NCI-H1417 treated with DMSO at 0.1 percent for 48 hours (cell line): ENCODE results near the gene SMYD3.

Experiments
- DNase-seq: peaks from one replicate; lab custom pipeline; 2025; lab: John Stamatoyannopoulos, UW

Gene SMYD3

DNA sequence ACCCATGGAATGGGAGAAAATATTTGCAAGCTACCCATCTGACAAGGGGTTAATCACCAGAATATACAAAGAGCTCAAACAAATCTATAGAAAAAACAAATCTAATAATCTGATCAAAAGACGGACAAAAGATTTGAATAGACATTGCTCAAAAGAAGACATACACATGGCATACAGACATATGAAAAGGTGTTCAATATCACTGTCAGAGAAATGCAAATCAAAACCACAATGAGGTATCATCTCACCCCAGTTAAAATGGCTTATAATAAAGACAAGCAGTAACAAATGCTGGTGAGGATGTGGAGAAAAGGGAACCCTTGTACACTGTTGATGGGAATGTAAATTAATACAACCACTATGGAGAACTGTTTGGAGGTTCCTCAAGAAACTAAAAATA is 600.9 kb downstream of the SMYD3 start:
- no peak for DNase-seq

DNA sequence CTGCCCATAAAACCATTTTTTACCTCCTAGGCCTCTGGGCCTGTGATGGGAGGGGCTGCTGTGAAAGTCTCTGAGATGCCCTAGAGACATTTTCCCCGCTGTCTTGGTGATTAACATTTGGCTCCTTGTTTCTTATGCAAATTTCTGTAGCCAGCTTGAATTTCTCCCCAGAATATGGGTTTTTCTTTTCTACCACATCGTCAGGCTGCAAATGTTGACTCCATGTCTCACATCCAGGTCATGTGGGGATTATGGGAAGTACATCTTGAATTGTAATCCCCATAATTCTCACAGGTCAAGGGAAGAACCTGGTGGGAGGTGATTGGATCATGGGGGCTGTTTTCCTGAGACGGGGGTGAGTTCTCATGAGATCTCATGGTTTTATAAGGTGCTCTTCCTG is 603.2 kb downstream of the SMYD3 start:
- DNase-seq, result no peak

DNA sequence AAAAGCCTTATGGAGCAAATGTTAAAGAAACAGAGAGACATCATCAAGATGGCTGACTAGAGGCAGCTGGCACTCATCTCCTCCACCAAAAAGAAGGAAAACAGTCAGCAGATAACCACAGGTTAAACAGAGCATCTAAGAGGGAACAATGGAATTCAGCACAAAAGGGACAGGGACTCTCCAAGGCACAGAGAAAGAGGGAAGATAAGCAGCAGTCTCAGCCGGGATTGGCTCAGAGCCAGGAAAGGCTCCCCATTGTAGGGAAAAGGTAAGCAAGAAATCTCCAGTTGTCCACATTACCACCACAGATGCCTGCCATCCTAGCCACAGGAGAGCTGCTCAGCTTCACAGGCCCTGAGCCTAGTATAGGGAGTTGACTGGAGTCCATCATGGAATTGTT is 605.5 kb downstream of the SMYD3 start:
- no peak for DNase-seq

DNA sequence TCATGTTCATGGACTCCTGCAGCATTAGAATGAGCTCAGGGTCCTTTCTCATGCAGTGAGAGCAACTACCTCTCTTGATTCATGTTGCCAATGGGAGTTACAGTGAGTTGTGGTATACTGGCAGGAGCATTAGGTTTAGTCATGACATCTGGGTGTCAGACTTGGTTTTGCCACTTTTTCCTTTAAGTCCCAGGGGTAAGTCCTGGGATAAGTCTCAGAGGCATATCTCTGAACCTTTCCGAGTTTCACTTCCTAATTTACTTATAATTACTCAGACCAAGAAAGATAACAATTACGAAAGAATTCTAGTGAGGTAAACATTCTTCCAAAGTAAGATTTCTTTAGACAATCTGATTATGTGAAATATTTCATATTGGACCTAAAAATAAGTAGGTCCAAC is 606.0 kb downstream of the SMYD3 start:
- no peak for DNase-seq

DNA sequence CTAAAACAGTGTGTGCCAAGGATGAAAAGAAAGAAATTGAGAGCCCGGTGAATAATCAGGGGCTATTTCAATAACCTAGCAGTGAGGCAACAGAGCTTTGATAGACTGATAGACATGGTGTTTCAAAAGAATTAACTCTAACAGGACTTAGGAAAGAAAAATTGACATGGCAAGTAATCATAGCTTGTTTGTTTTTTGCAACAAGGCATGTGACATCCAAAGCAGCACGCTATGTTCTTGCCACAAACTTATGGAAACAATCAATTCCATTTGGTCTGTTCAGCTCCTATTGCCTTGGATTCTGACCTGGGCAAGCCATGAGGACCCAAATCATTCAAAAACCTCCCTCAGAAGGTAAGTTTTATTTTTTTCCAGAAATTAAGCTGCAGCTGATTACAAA is 608.5 kb downstream of the SMYD3 start:
- no peak for DNase-seq

DNA sequence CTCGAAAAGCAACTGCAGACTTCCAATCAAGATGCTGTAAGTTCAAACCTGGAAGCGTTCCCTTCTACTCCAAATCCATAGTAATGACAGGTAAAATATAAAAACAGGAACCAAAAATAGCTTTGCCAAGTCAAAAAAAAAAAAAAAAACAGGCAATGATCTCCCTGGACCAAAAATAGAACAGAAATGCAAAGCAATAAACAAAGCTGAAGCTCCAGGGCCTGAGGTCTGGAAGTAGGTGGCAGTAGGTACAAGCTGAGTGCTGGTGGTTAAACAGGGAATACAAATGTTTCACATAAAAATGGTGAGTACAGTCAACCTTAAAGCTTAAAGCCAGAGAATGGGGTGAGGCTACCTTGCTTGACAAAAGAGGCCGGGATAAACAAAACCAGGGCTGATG is 610.8 kb downstream of the SMYD3 start:
- no peak for DNase-seq

DNA sequence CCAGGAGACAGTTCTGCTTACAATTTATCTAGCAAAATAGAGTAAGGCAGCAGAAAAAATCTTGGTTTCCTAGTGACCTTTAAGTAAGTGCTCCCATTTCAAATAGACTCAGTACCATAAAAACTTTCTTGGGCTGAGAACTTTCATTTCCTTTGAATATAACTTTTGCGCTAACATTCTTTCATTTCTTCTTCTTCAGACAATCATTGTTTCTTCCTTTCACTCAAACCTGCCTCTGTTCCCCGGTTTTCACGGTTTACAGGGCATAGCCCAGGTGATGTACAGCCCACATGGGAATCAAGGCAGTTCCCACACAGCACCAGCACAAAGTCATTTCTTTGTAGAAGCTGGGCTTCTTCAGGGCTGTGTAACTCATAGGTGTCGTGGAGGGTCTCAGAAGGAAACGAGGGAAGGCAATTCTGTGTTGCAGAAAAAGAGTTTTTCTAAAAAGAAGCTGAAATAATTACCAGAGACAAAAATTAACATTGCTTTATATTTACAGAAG is 611.6 kb downstream of the SMYD3 start:
- DNase-seq, result no peak

DNA sequence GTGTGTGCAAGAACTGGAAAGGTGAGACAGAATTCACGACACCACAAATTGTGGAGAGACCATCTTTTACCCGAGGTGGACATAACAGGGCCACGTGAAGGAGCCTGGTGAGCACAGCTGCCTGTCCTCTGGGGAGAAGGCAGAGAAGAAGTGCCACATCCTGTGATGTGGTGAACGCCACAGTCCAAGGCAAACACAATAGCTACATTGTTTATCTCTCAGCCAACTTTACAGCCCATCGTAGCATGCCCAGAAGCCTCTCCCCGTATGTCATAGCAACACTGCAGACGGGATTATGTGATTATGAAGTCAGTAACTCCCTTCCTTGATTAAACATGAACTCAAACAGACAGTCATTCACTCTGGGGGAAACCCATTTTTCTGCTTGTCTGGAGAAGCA is 612.2 kb downstream of the SMYD3 start:
- DNase-seq, result no peak

DNA sequence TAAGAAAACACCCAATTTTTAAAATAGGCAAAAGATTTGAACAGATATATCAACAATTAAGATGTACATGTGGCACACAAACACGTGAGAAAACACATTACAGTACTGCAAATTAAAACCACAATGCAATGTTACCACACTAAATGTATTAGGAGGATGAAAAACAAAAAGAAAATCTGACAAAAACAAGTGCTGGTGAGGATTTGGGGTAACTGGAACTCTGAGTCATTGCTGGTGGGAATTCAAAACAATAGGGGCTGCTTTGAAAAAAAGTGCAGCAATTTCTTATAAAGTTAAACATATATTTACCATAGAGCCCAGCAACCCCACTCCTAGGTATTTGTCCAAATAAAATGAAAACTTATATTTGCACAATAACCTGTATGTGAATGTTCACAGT is 614.1 kb downstream of the SMYD3 start:
- DNase-seq, result no peak

DNA sequence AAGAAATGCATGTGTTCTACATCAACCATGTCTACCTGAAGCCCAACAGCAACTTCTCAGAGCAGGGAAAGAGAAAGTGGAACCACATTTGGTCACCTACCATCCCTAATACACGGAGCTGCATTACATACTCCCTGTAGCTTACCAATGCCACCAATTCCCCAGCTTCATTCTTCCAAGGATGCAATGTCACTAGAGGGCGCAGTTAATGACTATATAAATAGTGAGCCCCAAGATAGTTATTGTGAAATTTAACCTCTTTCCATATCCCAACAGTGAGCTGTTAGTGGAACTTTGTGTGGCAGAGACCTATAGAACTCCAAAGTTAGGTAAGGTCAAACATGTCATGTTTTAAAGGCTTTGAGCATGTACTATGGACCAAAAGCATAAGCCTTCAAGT is 618.3 kb downstream of the SMYD3 start:
- no peak for DNase-seq

DNA sequence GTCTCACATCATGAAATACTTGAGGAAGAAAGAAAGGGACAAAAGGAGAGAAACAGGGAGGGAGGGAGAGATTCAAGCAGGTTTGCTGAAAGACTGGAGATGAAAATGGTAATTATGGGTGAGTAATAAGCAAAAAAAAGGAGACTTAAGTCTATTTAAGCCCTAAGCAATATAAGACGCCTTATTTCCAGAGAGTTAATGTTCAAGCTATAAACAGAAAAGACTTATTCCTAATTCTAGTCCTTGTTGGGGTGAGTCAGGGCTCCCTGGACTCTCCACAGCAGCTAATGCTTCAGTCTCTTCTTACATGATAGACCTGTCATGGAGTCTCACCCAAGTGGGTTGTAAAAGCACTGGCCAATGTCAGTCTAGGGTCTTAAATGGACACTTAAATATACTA is 619.2 kb downstream of the SMYD3 start:
- DNase-seq, result no peak

DNA sequence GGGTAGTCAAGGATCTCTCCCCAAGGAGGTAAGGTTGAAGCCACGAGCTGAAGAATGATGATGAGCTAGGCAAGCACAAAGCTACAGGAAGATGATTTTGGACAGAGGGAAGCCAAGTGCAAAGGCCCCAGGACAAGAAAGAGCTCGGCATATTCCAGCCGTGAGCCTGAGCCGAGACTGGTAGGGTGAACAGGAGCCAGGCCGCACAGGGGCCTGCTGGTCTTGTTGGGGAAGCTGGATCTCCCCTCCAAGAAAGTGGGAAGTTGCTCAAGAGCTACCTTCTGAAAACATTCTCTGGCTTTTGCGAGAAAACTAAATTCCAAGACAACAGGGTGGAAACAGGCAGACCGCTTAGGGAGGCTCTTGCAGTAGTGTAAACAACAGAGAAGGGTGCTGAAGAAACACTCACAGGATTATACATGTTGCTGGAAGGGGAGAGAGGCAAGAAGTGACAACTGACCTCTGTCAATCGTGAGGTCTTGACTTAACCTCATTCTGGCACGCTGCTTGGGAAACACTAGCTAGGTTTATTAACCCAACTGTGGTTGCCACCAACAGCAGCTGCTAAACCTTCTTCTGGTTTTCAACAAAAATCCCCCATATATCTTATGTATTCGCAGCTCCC is 625.2 kb downstream of the SMYD3 start:
- DNase-seq, result no peak

DNA sequence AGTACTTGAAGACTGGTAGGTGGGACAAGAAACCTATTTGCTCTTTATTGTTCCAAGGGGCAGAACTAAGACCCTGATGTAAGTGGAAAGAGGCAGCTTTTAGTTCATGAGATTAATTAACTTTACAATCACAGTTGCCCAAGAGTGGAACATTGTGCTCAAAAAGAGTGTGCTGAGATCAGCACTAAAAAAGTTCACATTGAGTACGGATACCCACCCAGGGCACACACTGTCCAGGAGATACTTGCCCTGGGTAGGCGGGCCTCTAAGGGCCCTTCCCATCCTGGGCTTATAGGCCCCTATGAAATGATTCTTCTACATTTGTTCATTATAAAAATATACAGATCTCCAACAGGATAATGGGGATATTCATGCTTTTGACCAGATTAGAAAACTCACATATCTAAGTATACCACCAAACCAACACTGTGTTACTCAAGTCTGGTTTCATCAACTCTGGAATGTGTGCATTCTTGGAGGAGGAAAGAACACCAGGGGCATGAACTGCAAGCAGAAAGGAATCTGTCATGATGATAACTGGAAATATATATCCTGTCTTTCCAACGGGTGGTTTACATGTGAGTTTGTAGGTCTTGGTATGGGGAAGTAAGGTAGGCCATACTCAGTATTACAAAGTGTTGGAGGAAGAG is 626.2 kb downstream of the SMYD3 start:
- DNase-seq, result no peak

DNA sequence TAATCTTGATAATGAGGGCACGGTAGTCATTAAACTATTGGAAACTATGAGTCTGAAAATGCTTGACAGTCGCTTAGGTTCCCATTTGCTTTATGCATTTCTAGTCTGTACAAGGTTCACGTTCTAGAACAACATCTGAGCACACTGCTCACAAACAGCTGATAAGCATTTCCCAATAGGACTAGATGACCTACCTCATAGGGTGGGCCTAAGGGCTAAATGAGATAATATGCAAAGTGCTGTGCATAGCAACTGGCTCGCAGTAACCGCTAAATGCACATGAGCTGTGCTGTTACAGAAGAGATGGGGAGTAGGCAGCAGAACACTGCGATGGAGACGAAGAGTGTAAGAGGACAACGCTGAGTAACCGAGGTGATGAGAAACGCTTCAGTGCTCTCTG is 628.0 kb downstream of the SMYD3 start:
- no peak for DNase-seq

DNA sequence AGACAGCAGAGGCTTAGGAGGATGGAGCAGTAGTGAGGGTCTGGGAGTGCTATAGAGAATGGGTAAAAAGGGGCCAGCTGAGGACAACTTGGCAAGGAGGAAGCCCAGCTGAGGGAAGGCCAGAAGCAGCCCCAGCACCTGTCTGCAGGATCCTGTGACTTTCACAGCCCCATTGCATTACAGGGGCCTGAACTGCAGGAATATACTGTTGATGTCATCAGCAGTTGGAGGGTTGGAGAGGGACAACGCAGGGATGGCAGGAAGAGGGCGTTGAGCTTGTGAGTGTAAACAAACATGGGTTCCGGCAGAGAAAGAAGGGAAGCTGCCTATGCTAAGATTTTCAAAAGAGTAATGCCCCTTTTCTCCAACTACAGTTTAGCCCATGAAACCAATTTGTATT is 628.5 kb downstream of the SMYD3 start:
- no peak for DNase-seq

DNA sequence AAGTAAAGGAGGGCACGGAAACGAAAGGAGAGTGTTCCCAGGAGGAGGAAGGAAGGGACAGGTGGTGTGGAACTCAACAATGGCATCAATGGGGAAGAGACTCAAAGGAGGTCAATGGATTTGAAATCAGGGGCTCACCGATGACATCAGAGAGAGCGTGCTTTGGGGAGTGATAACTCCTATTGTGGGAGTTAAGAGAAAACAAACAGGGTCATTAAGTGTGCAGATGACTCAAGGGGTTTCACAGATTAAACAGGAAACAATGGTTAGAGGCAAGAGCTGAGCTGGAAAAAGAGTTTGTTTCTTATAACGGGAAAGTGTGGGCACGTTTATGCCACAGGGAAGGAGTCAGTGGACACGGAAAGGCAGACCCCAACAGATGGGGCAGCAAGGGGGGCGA is 629.1 kb downstream of the SMYD3 start:
- DNase-seq, result no peak

DNA sequence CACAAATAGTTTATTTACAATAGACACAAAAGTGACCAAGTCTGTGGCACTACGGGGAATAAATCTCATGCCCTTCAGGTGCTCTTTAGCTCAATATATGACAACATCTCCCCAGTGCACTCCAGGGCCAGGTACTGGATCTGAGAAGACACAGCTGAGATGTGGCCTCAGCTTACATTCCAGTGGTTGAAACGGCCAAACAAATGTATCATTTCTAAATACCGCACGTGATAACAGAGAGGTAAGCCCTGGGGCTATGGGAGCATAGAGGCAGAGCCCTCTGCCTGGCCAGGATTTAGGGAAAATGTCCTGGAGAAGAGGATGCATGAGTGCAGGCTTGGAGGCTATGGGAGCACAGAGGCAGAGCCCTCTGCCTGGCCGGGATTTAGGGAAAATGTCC is 630.5 kb downstream of the SMYD3 start:
- no peak for DNase-seq

DNA sequence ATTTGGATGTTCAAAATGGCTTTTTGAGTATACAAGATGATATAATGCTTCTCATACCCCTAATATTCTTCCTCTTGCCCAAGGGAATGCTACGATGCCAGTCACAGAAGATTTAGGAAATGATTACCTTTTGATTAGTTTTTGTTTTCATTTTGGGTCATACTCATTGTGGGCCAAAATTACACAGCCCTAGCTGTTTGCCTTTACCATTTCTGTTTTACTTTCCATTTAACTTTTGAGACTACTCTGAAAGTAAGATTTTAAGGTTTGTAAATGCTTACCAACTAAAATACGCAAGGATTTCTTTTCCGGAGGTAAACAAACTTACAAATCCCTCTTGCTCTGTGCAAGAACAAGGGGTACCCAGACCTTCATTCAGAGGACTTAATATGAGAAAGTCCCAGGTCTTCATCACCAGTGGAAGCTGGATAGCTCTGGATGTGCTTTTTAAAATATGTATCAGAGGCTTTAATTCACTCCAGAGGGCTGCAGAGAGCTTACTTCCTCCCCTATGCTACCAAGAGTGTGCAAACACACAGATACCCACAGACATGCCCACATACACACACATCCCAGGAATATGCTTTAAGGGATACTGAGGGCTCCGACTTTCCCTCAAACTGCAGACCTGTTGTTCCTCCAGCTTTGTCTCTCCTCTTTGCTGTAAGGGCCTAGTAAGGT is 631.4 kb downstream of the SMYD3 start:
- DNase-seq, result no peak

DNA sequence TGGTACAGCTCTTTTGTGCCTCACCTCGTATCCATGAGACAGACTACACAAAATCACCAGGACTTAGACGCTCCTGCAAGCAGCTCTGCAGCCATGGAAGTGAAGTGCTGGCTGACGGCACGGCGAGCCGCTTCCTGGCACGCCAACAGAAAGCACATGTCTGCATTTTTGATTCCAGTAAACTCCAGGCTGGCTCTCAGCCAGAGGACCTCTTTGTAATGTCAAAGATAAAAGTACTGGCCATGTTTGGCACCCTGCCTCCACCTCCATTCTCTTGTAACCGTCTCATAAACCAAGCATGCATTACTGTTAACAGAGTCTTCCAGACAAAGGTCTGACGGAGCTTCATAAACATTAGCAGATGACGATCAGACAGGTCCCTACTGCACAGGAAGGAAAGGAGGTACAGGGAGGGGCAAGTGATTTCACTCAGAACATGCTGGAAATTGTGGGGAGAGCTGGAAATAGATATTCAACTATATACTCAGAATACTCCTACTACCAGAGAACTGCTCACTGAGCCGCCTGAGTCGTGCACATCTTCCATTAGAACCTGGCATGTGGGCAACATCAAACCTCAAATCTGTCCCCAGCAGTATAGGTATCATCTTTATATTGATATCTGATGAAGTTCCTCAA is 632.0 kb downstream of the SMYD3 start:
- DNase-seq, result no peak

DNA sequence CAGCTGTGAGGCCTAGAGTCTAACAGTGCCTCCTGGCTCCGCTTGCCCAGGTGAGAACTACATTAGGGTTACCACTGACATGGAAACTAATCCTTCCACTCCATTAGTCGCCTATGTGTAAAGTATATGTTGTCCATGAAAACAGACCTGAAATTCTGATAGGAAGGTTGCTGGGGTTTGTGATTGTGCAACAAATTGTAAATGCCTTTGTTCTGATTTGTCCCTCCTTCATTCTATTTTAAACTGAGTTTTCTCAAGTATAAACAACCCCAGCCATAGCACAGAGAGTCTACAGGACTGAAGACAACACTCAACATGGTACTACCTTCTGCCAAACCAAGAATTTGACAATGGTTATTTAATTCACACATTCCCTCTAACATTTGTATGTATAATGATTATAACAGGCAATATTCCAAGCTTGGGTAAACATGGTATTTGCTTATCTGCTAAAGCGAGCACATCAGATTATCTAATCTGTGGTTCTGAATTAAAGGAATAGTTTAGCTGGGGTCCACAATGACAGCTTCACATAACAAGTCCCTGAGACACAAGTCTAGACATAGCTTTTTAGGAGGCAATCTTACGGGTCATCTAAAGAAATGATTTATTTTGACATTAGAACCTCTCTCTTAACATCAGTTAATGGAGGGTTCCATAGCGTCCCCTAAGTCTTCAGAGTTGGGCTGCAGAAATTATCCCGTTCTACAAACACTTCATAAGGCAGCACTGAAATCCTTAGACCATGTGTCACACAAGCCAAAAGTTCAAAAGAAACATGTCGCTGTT is 633.0 kb downstream of the SMYD3 start:
- no peak for DNase-seq

DNA sequence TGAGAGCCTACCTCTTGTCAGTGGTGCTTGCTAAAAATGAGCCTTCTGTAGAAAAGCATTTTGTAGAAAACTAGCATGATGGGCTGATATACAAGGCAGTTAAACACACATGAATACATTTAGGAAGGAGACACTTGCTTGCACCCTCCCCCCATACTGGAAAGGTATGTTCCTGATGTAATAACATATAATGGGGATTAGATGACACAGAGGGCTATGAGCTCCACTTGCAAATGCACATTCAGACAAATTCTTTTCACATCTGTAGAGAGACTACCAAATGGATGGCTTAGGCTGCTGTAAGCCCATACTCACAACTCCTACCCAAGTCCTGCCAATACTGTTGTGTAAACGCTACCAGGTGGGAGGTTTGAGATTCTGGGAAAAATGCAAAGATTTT is 634.0 kb downstream of the SMYD3 start:
- DNase-seq, result no peak

DNA sequence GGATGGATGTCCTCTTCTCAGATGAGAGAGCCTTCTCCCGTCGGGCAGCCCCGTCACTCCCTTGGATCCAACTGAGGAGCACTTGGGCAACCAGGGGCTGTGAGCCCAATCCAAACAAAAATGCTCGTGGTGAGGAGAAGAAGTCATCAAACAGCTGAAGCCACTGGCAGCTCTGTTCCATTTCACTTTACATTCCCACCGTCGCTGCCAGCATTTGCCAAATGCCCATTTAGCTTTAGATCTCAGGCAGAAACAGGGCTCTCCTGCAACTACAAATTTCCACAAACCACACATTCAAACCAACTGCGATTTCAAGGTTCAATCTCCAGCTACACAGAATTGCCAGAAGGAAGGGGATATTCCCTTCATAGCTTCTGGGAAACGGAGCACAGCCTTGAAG is 634.6 kb downstream of the SMYD3 start:
- DNase-seq, result no peak
